Ovary (tissue), 9 donors: ENCODE measurements around the gene UIMC1. TPM values are rescaled to one million over a fixed set of nuclear protein-coding genes. Genes with fewer than 3 reads are reported as not detected.

Experiments used
- DNase-seq, 5 donors: peaks; one replicate each; pipeline ENCODE4 v3.0.0-alpha.2; 2019 to 2020
- H3K27ac ChIP-seq, 2 donors: fragments of 200-600 bp; one replicate each; pipeline versions ENCODE4 v1.5.1 to v1.8.0; 2019 to 2022
- H3K27me3 ChIP-seq: fragments of 200-600 bp; one replicate; pipeline ENCODE4 v1.8.0; 2022
- H3K36me3 ChIP-seq: fragments of 200-600 bp; sonication (generic); one replicate; pipeline ENCODE4 v1.5.1; 2019
- H3K4me1 ChIP-seq: one replicate; pipeline ENCODE4 v1.8.1; 2013; ENCODE audit warnings: mild to moderate bottlenecking, moderate library complexity; ENCODE audit not compliant: insufficient read depth
- H3K4me3 ChIP-seq: fragments of 200-600 bp; sonication (generic); one replicate; pipeline ENCODE4 v1.5.1; 2017
- H3K9me3 ChIP-seq, 2 donors: fragments of 200-600 bp in 1 of 2; sonication (generic) in 1 of 2; one replicate each; pipeline versions ENCODE4 v1.5.1 to v1.8.1; 2013 to 2019; ENCODE audit warnings: mild to moderate bottlenecking in 1 of 2, moderate library complexity in 1 of 2
- CTCF ChIP-seq, 3 donors: fragments of 450-650 bp in 2 of 3; fragments of 200-600 bp in 1 of 3; IDR thresholded peaks; one replicate each; pipeline versions ENCODE4 v1.5.1 to v1.8.0; 2016 to 2022; ENCODE audit warnings: antibody characterized with exemption in 3 of 3, mild to moderate bottlenecking in 1 of 3
- EP300 ChIP-seq: sonication (generic); formaldehyde crosslinking; IDR thresholded peaks from one replicate; pipeline ENCODE4 v1.6.1; 2017; ENCODE audit warnings: antibody characterized with exemption
- POLR2A ChIP-seq: fragments of 450-650 bp; IDR thresholded peaks from one replicate; pipeline ENCODE4 v1.6.1; 2017; ENCODE audit warnings: antibody characterized with exemption, mild to moderate bottlenecking, moderate library complexity
- WGBS, 3 donors: extraction: QIAGEN DNeasy Blood & Tissue Kit in 1 of 3; methylation state at CpG; one replicate each; pipeline versions ENCODE4 v1.1.5 to v1.1.7; 2013 to 2017; 5-methylcytosine and 5-hydroxymethylcytosine counted together
- intact Hi-C, 4 donors: fragments of 100-400 bp; cut with DNase I; formaldehyde crosslinking; loops; one replicate each; pipeline versions ENCODE4 v1.11.0 to v1.15.1; 2022 to 2023
- polyA plus RNA-seq, 2 donors: library from polyadenylated mRNA; stranded (reverse); fragments of 200-250 nt in 1 of 2; fragments of 350-450 nt in 1 of 2; fragmentation: Illumina TruSeq in 1 of 2; extraction: RNeasy Lipid Tissue Mini Kit (QIAGEN cat#74804) in 1 of 2; gene quantifications; one replicate each; pipeline ENCODE4 v1.2.3, GENCODE V29; 2013 to 2014
- total RNA-seq, 7 donors: library from RNA; depleted of rRNA in 2 of 7; stranded (reverse); fragments of >200 nt in 2 of 7; fragmentation: NEBNext Ultra II Directional in 3 of 7; extraction: Animal tissue kit (Norgen Biotek cat#: 25700) in 3 of 7; gene quantifications; one replicate each; pipeline versions ENCODE4 v1.1.0 to v1.2.4, GENCODE V29; 2016 to 2023
- donor health status: DM: no; HTN: no; CAD: no; lungs with moderate emphysema.
- donor health status: DM: no; HTN: no; CAD: no.
- donor health status: Bipolar disorder and iron deficiency.
- donor health status: DM: yes; HTN: yes; CAD: no.
- donor health status: DM: no; HTN: no; CAD: no.
- donor health status: DM: yes; HTN: yes; CAD: no.

UIMC1 gene
- total and polyA plus RNA-seq, 9 donors, result 34.9 to 80.2 (median 49.5) TPM

GRCh38 chr5:176912115-176912514 is 94.5 kb downstream of the UIMC1 start:
- Histone ChIP-seq H3K4me3 (no peak overlapping the region), H3K27me3 (no peaks in the 10 kb centered on the region), H3K36me3 (no peaks in the 10 kb centered on the region), H3K4me1 (peaks cover 2% of the 10 kb centered on the region), H3K27ac (no peak overlapping the region), H3K9me3 (no peaks in the 10 kb centered on the region)
- WGBS, 3 donors, result 34 to 49% (median 49%) methylated on average over 2 of the region's 2 CpGs
- TF ChIP-seq CTCF (IDR thresholded peaks at IDR 0.05) (no peak), POLR2A (no peak), EP300 (no peak)
- intact Hi-C loops, result no loop called here
- no peak for DNase-seq

GRCh38 chr5:176908675-176909368 is 97.8 kb downstream of the UIMC1 start:
- H3K27ac ChIP-seq, result no peak overlapping the region
- 94 to 97% (median 96%) methylated on average over 5 of the region's 5 CpGs for WGBS, 3 donors
- no peaks in the 10 kb centered on the region for H3K9me3 ChIP-seq
- no peak overlapping the region for H3K4me3 ChIP-seq
- H3K27me3 ChIP-seq, result no peaks in the 10 kb centered on the region
- no peak for DNase-seq
- intact Hi-C loops, result no loop called here
- TF ChIP-seq POLR2A (no peak), EP300 (no peak), CTCF (IDR thresholded peaks at IDR 0.05) (no peak)
- H3K4me1 ChIP-seq, result no peaks in the 10 kb centered on the region
- H3K36me3 ChIP-seq, result no peaks in the 10 kb centered on the region

GRCh38 chr5:176906796-176907195 is 99.8 kb downstream of the UIMC1 start:
- TF ChIP-seq CTCF (IDR thresholded peaks at IDR 0.05) (no peak), POLR2A (no peak), EP300 (no peak)
- H3K36me3 ChIP-seq, result no peaks in the 10 kb centered on the region
- H3K27me3 ChIP-seq, result no peaks in the 10 kb centered on the region
- H3K9me3 ChIP-seq, result no peaks in the 10 kb centered on the region
- no peak for DNase-seq
- H3K4me3 ChIP-seq, result no peak overlapping the region
- H3K4me1 ChIP-seq, result no peaks in the 10 kb centered on the region
- WGBS, 3 donors, result 82 to 89% (median 85%) methylated on average over 3 of the region's 3 CpGs
- no peak overlapping the region for H3K27ac ChIP-seq
- intact Hi-C loops, result no loop called here

- TF ChIP-seq POLR2A (no peak), EP300 (no peak), CTCF (IDR thresholded peaks at IDR 0.05) (no peak)
- H3K27ac ChIP-seq, result no peak overlapping the region
- no peaks in the 10 kb centered on the region for H3K27me3 ChIP-seq
- WGBS, 3 donors, result 82 to 91% (median 87%) methylated on average over 1 of the region's 1 CpG
- DNase-seq, result no peak
- H3K4me1 ChIP-seq, result no peaks in the 10 kb centered on the region
- no peaks in the 10 kb centered on the region for H3K9me3 ChIP-seq
- intact Hi-C loops, result no loop called here
- H3K36me3 ChIP-seq, result no peaks in the 10 kb centered on the region
- H3K4me3 ChIP-seq, result no peak overlapping the region
Observed at GRCh38 chr5:176906126-176906525, 100.5 kb downstream of the UIMC1 start.
